ENCODE measurements around the gene CNTN4.

CNTN4 gene

GRCh38 chr3:2458816-2459215 is 360.1 kb downstream of the CNTN4 start:
- DNase-seq (ENCODE audit: low spot score), result no peak
- in situ Hi-C loops (cut with MboI; ENCODE audit: low sequenced_read_pairs, unreplicated experiment), result no loop called here
- TF ChIP-seq CTCF (IDR thresholded peaks at IDR 0.05; ENCODE audit: borderline replicate concordance, control extremely low read depth, extremely low read depth, insufficient read depth, missing control alignments), result no peak

GRCh38 chr3:2465842-2466241 is 367.2 kb downstream of the CNTN4 start:
- in situ Hi-C loops (cut with MboI; ENCODE audit: low sequenced_read_pairs, unreplicated experiment), result no loop called here
- no peak for TF ChIP-seq CTCF (IDR thresholded peaks at IDR 0.05; ENCODE audit: borderline replicate concordance, control extremely low read depth, extremely low read depth, insufficient read depth, missing control alignments)
- no peak for DNase-seq (ENCODE audit: low spot score)

DNA sequence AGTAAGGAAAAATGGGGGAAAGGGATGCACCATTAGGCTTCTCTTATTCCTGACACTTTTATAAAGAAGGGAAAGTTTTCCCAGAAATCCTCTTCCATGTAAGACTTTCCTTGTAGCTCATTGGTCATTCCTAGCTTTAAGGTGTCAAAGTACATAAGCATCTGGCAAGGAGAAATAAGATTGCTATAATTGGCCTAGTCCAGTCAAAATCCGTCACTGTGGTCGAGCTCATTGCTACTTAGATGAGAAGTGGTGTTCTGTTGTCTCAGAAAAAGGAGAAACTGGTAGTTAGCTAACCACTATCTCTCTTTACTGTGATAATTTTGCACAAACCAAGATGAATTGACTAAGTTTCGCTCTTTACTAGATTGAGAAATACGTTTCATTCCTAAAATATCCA is 370.1 kb downstream of the CNTN4 start:
- TF ChIP-seq CTCF (IDR thresholded peaks at IDR 0.05; ENCODE audit: borderline replicate concordance, control extremely low read depth, extremely low read depth, insufficient read depth, missing control alignments), result no peak
- DNase-seq (ENCODE audit: low spot score), result no peak
- in situ Hi-C loops (cut with MboI; ENCODE audit: low sequenced_read_pairs, unreplicated experiment), result no loop called here

- no peak for DNase-seq (ENCODE audit: low spot score)
- in situ Hi-C loops (cut with MboI; ENCODE audit: low sequenced_read_pairs, unreplicated experiment), result no loop called here
- no peak for TF ChIP-seq CTCF (IDR thresholded peaks at IDR 0.05; ENCODE audit: borderline replicate concordance, control extremely low read depth, extremely low read depth, insufficient read depth, missing control alignments)
Measured at GRCh38 chr3:2476996-2477395, 378.3 kb downstream of the CNTN4 start.

- in situ Hi-C loops (cut with MboI; ENCODE audit: low sequenced_read_pairs, unreplicated experiment), result no loop called here
Measured at GRCh38 chr3:2477620-2478019, 379.0 kb downstream of the CNTN4 start.

DNA sequence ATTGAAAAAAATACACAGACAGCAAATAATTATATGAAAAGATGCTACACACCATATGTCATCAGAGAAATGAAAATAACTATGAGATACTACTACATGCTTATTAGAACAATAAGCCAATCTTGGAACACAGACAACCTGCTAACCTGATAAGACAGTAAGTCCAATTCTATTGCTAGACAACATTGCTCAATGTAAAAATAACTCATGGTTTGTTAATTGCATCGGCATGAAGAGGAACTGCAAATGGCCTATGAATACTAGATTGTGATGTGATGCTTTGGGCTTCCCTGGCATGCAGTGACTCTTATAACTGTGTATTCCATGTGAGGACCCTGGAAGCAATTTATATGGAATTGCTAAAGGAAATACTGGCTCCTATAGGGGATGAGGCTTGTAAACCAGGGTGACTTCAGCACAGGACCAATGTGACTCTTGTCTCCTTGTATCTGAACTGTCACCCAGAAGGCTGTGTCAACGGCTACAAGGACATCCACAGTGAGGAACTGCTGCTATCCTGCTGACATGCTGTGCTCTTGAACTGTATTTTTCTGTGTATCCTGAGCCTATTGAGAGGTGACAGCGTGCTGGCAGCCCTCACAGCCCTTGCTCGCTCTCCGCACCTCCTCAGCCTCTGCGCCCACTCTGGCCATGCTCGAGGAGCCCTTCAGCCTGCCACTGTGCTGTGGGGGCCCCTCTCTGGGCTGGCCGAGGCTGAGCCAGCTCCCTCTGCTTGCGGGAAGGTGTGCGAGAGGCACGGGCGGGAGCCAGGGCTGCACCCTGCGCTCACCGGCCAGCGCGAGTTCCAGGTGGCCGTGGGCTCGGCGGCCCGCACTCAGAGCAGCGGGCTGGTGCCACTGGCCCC is 385.7 kb downstream of the CNTN4 start:
- in situ Hi-C loops (cut with MboI; ENCODE audit: low sequenced_read_pairs, unreplicated experiment), result no loop called here
- DNase-seq (ENCODE audit: low spot score), result no peak
- no peak for TF ChIP-seq CTCF (IDR thresholded peaks at IDR 0.05; ENCODE audit: borderline replicate concordance, control extremely low read depth, extremely low read depth, insufficient read depth, missing control alignments)

More at GRCh38 chr3:2477620-2478019, 379.0 kb downstream of the CNTN4 start:
- TF ChIP-seq CTCF (IDR thresholded peaks at IDR 0.05; ENCODE audit: borderline replicate concordance, control extremely low read depth, extremely low read depth, insufficient read depth, missing control alignments), result no peak
- DNase-seq (ENCODE audit: low spot score), result no peak
